ENCODE measurements around the gene DHRSX.

DNA sequence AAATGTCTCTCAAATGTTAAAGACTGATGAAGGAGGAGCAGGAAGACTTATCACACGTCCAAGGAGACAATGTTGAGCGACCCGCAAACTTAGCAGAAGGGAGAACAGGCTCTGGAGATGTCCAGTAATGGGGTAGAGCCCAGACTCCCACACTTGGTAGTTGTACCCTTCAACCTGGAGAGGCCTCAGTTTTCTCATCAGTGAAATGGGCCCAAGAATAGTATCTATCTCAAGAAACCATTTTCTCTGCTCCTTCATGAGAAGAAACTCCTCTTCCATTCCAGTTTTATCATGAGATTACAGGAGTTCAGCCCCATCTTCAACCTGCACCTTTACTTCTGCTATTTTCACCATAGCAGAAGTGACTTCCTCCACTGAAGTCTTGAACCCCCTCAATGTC, 169.9 kb downstream of the DHRSX start:
- TF ChIP-seq, protein P1, sequence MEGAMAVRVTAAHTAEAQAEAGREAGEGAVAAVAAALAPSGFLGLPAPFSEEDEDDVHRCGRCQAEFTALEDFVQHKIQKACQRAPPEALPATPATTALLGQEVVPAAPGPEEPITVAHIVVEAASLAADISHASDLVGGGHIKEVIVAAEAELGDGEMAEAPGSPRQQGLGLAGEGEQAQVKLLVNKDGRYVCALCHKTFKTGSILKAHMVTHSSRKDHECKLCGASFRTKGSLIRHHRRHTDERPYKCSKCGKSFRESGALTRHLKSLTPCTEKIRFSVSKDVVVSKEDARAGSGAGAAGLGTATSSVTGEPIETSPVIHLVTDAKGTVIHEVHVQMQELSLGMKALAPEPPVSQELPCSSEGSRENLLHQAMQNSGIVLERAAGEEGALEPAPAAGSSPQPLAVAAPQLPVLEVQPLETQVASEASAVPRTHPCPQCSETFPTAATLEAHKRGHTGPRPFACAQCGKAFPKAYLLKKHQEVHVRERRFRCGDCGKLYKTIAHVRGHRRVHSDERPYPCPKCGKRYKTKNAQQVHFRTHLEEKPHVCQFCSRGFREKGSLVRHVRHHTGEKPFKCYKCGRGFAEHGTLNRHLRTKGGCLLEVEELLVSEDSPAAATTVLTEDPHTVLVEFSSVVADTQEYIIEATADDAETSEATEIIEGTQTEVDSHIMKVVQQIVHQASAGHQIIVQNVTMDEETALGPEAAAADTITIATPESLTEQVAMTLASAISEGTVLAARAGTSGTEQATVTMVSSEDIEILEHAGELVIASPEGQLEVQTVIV (IDR thresholded peaks at IDR 0.05; ENCODE audit: borderline replicate concordance, partially characterized antibody) = no peak
- TF ChIP-seq CREB1 (IDR thresholded peaks at IDR 0.05; ENCODE audit: low read depth) (no peak), PML (IDR thresholded peaks at IDR 0.05; ENCODE audit: low read length) (no peak), SMARCA5 (IDR thresholded peaks at IDR 0.05) (no peak), PAX8 (IDR thresholded peaks at IDR 0.05) (no peak), POLR2A (IDR thresholded peaks at IDR 0.05; ENCODE audit: low read depth, low read length) (no peak), MXI1 (IDR thresholded peaks at IDR 0.05; ENCODE audit: low read depth, low read length) (no peak)
